ENCODE results near the gene MAPK14. TPM values are rescaled to one million over a fixed set of nuclear protein-coding genes. Genes with fewer than 3 reads are reported as not detected.

MAPK14 gene
- total and polyA plus RNA-seq, 4 donors, result 27.3 to 55.2 (median 36.0) TPM

DNA sequence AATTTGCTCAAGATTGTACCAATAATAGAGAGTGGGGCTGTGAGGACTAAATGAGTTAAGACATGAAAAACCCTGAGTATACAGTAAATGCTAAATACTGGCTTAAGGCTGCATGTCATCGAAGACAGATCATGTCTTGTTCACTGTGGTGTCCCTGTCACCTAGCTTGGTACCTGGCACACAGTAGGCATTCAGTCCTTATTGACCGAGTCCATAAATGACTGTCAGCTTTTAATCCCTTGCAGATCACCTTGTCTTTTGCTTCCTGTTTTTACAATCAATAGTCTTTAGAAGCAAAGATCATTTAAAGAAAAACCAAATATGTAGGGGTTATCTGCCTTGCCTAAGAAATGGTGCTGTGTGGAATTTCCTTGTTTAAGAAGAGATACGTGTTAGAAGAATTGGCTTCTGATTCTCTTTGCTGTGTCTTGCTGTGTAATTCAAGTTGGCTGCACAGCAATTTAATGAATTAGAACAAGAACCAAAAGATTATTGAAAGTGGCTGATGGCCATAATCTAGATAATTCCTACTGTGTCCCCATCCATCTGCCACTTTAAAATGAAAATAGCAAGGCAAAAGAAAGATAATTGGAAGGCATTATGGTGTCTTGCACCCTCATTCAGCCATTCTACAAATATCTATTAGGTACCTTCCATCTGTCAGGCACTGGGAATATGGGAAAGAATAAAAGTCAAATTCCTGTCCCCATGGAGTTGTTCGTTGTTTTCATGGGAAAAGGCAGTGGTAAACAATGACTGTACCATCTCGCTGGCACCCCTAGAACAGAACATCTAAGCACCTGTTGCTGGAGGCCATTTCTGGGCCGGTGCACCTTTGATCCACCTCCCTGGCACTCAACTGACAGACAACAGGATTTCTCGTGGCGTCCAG, 90.3 kb downstream of the MAPK14 start:
- WGBS (ENCODE audit: insufficient coverage), result 77% methylated on average over 6 of the region's 8 CpGs
- Histone ChIP-seq H3K36me3 (ENCODE audit: control insufficient read depth, insufficient read depth, low read length) (no peaks in the 10 kb centered on the region), H3K4me3 (ENCODE audit: low read depth, low read length) (no peak overlapping the region), H3K4me1 (ENCODE audit: control insufficient read depth, insufficient read depth, low read length) (peaks cover 6% of the 10 kb centered on the region), H3K27me3 (ENCODE audit: control insufficient read depth, insufficient read depth, low read length) (no peaks in the 10 kb centered on the region), H3K9me3 (ENCODE audit: control insufficient read depth, insufficient read depth, low read length) (no peaks in the 10 kb centered on the region), H3K27ac (ENCODE audit: low read depth, low read length) (no peak overlapping the region)
- DNase-seq (ENCODE audit: low read depth in 4 of 6, low spot score in 6 of 6), result no peak

DNA sequence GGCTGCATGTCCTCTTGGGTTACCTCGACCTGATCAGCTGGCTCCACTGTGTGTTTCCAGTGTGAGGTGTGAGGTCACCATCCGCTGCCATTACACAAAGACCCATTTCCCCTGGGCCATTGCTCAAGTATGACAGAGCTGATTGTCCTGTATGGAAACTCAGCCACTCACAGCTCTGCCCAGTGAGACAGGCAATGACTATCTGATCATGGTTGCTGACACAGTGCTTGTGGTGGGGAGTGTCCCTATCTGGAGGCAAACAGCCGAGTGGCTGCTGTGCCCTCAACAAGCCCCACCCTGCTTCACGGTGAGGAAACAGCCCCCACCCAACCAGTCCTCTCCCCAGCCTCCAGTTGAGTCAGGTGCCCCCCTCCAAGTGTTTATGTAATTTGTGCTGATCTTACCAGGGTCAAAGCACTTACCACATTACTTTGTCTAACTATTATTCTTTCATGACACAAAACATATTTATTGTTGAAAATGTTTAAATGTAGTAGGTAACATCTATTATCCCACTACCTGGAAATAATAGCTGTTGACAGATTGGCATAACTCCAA, 91.0 kb downstream of the MAPK14 start:
- DNase-seq (ENCODE audit: low read depth in 4 of 6, low spot score in 6 of 6), result no peak
- Histone ChIP-seq H3K36me3 (ENCODE audit: control insufficient read depth, insufficient read depth, low read length) (no peaks in the 10 kb centered on the region), H3K9me3 (ENCODE audit: control insufficient read depth, insufficient read depth, low read length) (no peaks in the 10 kb centered on the region), H3K27ac (ENCODE audit: low read depth, low read length) (no peak overlapping the region), H3K4me3 (ENCODE audit: low read depth, low read length) (no peak overlapping the region), H3K4me1 (ENCODE audit: control insufficient read depth, insufficient read depth, low read length) (peaks cover 6% of the 10 kb centered on the region), H3K27me3 (ENCODE audit: control insufficient read depth, insufficient read depth, low read length) (no peaks in the 10 kb centered on the region)
- no CpG with 5 or more reads among the region's 4 CpGs for WGBS (ENCODE audit: insufficient coverage)

DNA sequence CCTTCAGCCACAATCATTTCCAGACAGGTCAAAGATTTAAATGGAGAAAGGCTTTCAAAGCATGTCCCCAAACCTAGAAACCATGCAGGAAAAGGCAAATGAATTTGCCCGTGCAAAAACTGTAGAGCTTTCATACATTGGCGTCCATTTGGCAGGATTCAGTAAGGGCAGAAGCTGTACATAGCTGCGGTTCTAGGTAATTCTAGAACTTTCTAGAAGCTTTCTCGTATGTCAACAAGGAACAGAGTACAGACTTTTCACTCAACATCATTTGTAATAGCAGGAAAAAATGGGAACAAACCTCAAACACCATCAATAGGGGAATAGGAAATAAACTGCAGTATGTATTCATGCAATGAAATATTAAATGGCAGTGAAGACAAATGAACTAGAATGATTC, 91.6 kb downstream of the MAPK14 start:
- Histone ChIP-seq H3K27ac (ENCODE audit: low read depth, low read length) (no peak overlapping the region), H3K27me3 (ENCODE audit: control insufficient read depth, insufficient read depth, low read length) (no peaks in the 10 kb centered on the region), H3K4me3 (ENCODE audit: low read depth, low read length) (no peak overlapping the region), H3K4me1 (ENCODE audit: control insufficient read depth, insufficient read depth, low read length) (peaks cover 6% of the 10 kb centered on the region), H3K9me3 (ENCODE audit: control insufficient read depth, insufficient read depth, low read length) (no peaks in the 10 kb centered on the region), H3K36me3 (ENCODE audit: control insufficient read depth, insufficient read depth, low read length) (no peaks in the 10 kb centered on the region)
- no peak for DNase-seq (ENCODE audit: low read depth in 4 of 6, low spot score in 6 of 6)
- WGBS (ENCODE audit: insufficient coverage), result 88% methylated on average over 3 of the region's 4 CpGs

DNA sequence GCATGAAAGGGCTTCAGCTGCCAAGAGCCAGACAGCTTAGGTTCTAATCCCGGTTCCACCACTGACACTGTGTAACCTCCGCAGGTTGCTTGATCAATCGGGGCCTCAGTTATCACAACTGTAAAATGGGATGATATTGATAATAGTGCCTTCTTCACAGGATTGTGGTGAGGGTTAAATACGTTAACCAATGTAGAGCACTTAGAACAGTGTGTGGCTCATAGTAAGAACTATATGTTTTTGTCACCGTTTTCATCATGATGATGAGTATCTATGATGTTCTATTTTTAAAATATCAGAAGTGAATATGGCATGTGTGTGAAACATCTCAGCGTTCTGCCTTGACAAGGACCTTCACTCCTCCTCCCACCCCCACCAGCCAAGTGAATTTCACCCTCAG, 92.4 kb downstream of the MAPK14 start:
- H3K27me3 ChIP-seq (ENCODE audit: control insufficient read depth, insufficient read depth, low read length), result no peaks in the 10 kb centered on the region
- no peak for DNase-seq (ENCODE audit: low read depth in 4 of 6, low spot score in 6 of 6)
- no peak overlapping the region for H3K27ac ChIP-seq (ENCODE audit: low read depth, low read length)
- 96% methylated on average over 5 of the region's 6 CpGs for WGBS (ENCODE audit: insufficient coverage)
- H3K4me1 ChIP-seq (ENCODE audit: control insufficient read depth, insufficient read depth, low read length), result peaks cover 6% of the 10 kb centered on the region
- H3K9me3 ChIP-seq (ENCODE audit: control insufficient read depth, insufficient read depth, low read length), result no peaks in the 10 kb centered on the region
- H3K36me3 ChIP-seq (ENCODE audit: control insufficient read depth, insufficient read depth, low read length), result no peaks in the 10 kb centered on the region
- H3K4me3 ChIP-seq (ENCODE audit: low read depth, low read length), result no peak overlapping the region

- WGBS (ENCODE audit: insufficient coverage), result 73% methylated on average over 7 of the region's 10 CpGs
- Histone ChIP-seq H3K4me3 (ENCODE audit: low read depth, low read length) (no peak overlapping the region), H3K9me3 (ENCODE audit: control insufficient read depth, insufficient read depth, low read length) (no peaks in the 10 kb centered on the region), H3K27ac (ENCODE audit: low read depth, low read length) (no peak overlapping the region), H3K27me3 (ENCODE audit: control insufficient read depth, insufficient read depth, low read length) (no peaks in the 10 kb centered on the region), H3K36me3 (ENCODE audit: control insufficient read depth, insufficient read depth, low read length) (no peaks in the 10 kb centered on the region), H3K4me1 (ENCODE audit: control insufficient read depth, insufficient read depth, low read length) (peaks cover 6% of the 10 kb centered on the region)
- DNase-seq (ENCODE audit: low read depth in 4 of 6, low spot score in 6 of 6), result no peak
Measured at GRCh38 chr6:36120539-36120938, 92.9 kb downstream of the MAPK14 start.

DNA sequence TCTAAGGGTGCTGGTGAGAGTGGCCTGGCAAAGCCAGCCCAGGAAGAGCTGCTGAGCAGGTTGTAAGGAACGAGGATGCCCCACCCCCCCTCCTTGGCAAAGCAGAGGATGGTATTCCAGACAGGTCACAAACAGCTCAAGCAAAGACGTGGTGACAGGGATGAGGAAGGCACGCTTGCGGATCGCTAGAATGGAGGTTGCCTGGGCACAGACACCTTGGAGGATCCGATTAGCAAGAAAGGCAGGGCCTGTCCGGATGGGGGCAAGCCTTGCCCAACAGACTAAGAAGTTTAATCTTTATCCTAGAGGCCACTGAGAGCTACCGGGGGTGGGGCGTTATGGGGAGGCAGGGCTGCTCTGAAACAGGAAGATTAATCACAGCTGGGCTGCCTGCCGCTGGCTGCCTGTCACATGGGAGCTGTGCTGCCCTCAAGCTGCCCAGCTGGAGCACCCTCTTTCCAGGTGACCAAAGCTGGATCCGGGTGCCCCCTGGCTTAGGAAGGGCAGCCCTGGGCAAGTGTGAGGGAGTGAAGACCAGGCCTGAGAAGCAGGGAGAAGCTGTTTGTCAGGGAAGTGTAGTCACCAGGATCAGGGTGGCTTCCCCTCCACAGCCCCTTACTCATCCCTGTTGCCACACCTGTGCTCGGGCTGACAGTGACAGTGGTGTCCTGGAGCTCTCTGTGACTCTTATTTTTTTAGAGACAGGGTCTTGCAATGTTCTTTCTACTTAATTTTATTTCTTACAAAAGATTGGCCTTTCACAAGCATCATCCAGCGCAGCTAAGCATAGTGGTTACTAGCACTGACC, 93.6 kb downstream of the MAPK14 start:
- Histone ChIP-seq H3K4me3 (ENCODE audit: low read depth, low read length) (no peak overlapping the region), H3K27me3 (ENCODE audit: control insufficient read depth, insufficient read depth, low read length) (no peaks in the 10 kb centered on the region), H3K4me1 (ENCODE audit: control insufficient read depth, insufficient read depth, low read length) (peaks cover 6% of the 10 kb centered on the region), H3K9me3 (ENCODE audit: control insufficient read depth, insufficient read depth, low read length) (no peaks in the 10 kb centered on the region), H3K36me3 (ENCODE audit: control insufficient read depth, insufficient read depth, low read length) (no peaks in the 10 kb centered on the region), H3K27ac (ENCODE audit: low read depth, low read length) (no peak overlapping the region)
- DNase-seq (ENCODE audit: low read depth in 4 of 6, low spot score in 6 of 6), result no peak
- 47% methylated on average over 9 of the region's 13 CpGs for WGBS (ENCODE audit: insufficient coverage)

GRCh38 chr6:36121787-36122494, 94.3 kb downstream of the MAPK14 start:
- Histone ChIP-seq H3K4me3 (ENCODE audit: low read depth, low read length) (no peak overlapping the region), H3K4me1 (ENCODE audit: control insufficient read depth, insufficient read depth, low read length) (peaks cover 6% of the 10 kb centered on the region), H3K27ac (ENCODE audit: low read depth, low read length) (no peak overlapping the region), H3K9me3 (ENCODE audit: control insufficient read depth, insufficient read depth, low read length) (no peaks in the 10 kb centered on the region), H3K27me3 (ENCODE audit: control insufficient read depth, insufficient read depth, low read length) (no peaks in the 10 kb centered on the region), H3K36me3 (ENCODE audit: control insufficient read depth, insufficient read depth, low read length) (no peaks in the 10 kb centered on the region)
- WGBS (ENCODE audit: insufficient coverage), result 89% methylated on average over 4 of the region's 4 CpGs
- DNase-seq (ENCODE audit: low read depth in 4 of 6, low spot score in 6 of 6), result no peak

DNA sequence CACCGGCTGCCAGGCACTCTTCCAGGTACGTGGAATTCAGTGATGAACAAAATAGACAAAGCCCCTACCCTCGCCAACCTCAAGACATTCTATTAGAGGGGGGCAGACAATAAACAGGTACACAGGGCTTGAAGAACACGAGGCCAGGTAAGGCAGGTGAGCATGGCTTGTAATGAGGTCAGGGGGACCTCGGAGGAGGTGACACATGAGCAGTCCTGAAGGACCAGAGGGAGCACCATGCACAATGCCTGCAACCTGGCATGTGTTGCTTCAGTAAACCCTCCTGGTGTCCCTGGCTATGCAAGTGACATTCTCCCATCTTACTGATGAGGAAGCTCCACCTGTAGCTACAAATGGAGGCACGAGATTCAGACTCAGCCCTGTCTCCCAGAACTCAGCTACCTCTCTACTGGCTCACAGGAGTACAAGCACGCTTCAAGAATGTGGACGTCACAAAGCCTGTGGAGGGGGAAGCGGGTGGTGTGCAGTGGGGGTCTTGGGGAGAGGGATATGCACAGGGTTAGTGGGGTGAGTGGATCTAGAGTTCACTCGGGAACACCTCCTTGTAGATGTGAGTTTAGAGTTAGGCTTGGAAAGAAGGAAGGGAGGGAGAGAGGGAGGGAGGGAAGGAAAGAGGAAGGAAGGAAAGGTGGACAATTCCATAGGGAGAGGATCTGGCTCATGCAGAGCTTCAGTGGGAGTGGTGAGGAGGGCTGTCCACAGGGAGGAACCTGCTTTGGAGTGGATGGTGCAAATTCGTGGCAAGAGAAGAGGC, 95.1 kb downstream of the MAPK14 start:
- H3K27me3 ChIP-seq (ENCODE audit: control insufficient read depth, insufficient read depth, low read length), result no peaks in the 10 kb centered on the region
- no peaks in the 10 kb centered on the region for H3K9me3 ChIP-seq (ENCODE audit: control insufficient read depth, insufficient read depth, low read length)
- no peak overlapping the region for H3K27ac ChIP-seq (ENCODE audit: low read depth, low read length)
- H3K4me3 ChIP-seq (ENCODE audit: low read depth, low read length), result no peak overlapping the region
- H3K4me1 ChIP-seq (ENCODE audit: control insufficient read depth, insufficient read depth, low read length), result peaks cover 6% of the 10 kb centered on the region
- 90% methylated on average over 7 of the region's 11 CpGs for WGBS (ENCODE audit: insufficient coverage)
- DNase-seq (ENCODE audit: low read depth in 4 of 6, low spot score in 6 of 6), result no peak
- H3K36me3 ChIP-seq (ENCODE audit: control insufficient read depth, insufficient read depth, low read length), result no peaks in the 10 kb centered on the region

All from spinal cord (tissue), 10 donors.